ENCODE measurements around the gene ETV6. TPM values are rescaled to one million over a fixed set of nuclear protein-coding genes. Genes with fewer than 3 reads are reported as not detected.

Gene ETV6
- total and polyA plus RNA-seq, 2 of the 8 experiments (the other 6 are each of a cell fraction or from before 2014, with no cell fraction given): 5.5 to 23.9 TPM

DNA sequence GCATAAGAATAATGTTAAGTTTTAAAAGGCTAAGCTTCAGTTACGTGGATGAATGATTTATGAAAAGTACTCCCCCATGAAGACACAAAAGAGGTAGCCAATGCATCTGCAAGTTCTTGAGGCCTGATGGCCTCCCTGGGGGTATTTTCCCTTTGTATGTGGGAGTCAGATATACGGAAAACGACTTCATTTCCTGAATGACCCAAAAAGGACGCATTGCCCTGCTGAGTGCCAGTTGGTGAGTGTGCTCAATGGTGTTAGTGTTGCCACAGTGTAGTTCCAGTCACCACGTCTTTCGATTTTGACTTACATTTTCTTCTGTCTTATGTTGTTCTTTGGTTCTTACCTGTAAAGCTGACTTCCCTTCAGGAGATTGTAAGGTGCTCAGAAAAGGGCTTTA lies 8.0 kb downstream of the ETV6 start:
- TF ChIP-seq POLR2AphosphoS5 (IDR thresholded peaks at IDR 0.05; ENCODE audit: low read depth, low read length): no peak
- TF ChIP-seq TCF12 (IDR thresholded peaks at IDR 0.05; ENCODE audit: low read depth, low read length): no peak
- TF ChIP-seq POLR2A (IDR thresholded peaks at IDR 0.05; ENCODE audit: control extremely low read depth in 1 of 2, low read depth in 2 of 2, low read length in 2 of 2): no peak
- TF ChIP-seq, protein P1, sequence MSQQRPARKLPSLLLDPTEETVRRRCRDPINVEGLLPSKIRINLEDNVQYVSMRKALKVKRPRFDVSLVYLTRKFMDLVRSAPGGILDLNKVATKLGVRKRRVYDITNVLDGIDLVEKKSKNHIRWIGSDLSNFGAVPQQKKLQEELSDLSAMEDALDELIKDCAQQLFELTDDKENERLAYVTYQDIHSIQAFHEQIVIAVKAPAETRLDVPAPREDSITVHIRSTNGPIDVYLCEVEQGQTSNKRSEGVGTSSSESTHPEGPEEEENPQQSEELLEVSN (IDR thresholded peaks at IDR 0.05): no peak
- TF ChIP-seq, protein P2, sequence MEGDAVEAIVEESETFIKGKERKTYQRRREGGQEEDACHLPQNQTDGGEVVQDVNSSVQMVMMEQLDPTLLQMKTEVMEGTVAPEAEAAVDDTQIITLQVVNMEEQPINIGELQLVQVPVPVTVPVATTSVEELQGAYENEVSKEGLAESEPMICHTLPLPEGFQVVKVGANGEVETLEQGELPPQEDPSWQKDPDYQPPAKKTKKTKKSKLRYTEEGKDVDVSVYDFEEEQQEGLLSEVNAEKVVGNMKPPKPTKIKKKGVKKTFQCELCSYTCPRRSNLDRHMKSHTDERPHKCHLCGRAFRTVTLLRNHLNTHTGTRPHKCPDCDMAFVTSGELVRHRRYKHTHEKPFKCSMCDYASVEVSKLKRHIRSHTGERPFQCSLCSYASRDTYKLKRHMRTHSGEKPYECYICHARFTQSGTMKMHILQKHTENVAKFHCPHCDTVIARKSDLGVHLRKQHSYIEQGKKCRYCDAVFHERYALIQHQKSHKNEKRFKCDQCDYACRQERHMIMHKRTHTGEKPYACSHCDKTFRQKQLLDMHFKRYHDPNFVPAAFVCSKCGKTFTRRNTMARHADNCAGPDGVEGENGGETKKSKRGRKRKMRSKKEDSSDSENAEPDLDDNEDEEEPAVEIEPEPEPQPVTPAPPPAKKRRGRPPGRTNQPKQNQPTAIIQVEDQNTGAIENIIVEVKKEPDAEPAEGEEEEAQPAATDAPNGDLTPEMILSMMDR (IDR thresholded peaks at IDR 0.05; ENCODE audit: control extremely low read depth in 1 of 3, insufficient read depth in 1 of 3, low read depth in 1 of 3, low read length in 3 of 3): no peak
- TF ChIP-seq RBBP5 (IDR thresholded peaks at IDR 0.05; ENCODE audit: borderline replicate concordance, low read depth, low read length): no peak
- peak; percentile 68 for TF ChIP-seq SRF (IDR thresholded peaks at IDR 0.05; ENCODE audit: low read depth, low read length)
- 0 out of 2 replicates have a peak overlapping the region, but pooled peaks have one; percentile 3 for H2AK5ac ChIP-seq (ENCODE audit: low read depth, low read length)
- no peak overlapping the region for H2BK20ac ChIP-seq (ENCODE audit: low read length)
- H4K20me1 ChIP-seq (replicated peaks in 1 of 2; ENCODE audit: control insufficient read depth in 1 of 2, insufficient read depth in 2 of 2, low read length in 2 of 2): peaks cover 0 to 2% of the 10 kb centered on the region in 2 experiments
- H3K4me1 ChIP-seq (replicated peaks in 1 of 4; ENCODE audit: control insufficient read depth in 3 of 4, insufficient read depth in 4 of 4, low read length in 3 of 4): peaks cover 5 to 26% (median 10%) of the 10 kb centered on the region in 4 experiments; a peak in 6 of 7 replicates
- no peak overlapping the region for H3K4me2 ChIP-seq (ENCODE audit: insufficient read depth in 1 of 2, low read depth in 2 of 2, low read length in 2 of 2)
- no peak overlapping the region for H2BK15ac ChIP-seq (ENCODE audit: low read length)
- no peak overlapping the region for H2AFZ ChIP-seq (ENCODE audit: low read length)
- no peak overlapping the region for H3K4me3 ChIP-seq (ENCODE audit: extremely low read depth in 1 of 4, insufficient read depth in 2 of 4, low read depth in 3 of 4, low read length in 4 of 4)
- peaks cover 5 to 87% of the 10 kb centered on the region in 2 experiments; a peak in 3 of 4 replicates for H3K79me2 ChIP-seq (ENCODE audit: control insufficient read depth in 1 of 2, insufficient read depth in 2 of 2, low read length in 2 of 2)
- ChIA-PET CTCF (ENCODE audit: partially characterized antibody) (interaction anchor here (1.3 kb wide), 1 partner anchor 75 kb away, joined by 3 read pairs; no protein-coding TSS in a partner anchor), POLR2A (ENCODE audit: partially characterized antibody) (interaction anchor here (0.6 to 1.8 kb wide), 6 partner anchors 7 to 74 kb away, joined by 3 to 5 read pairs (median 3); no protein-coding TSS in a partner anchor)
- H3K23ac ChIP-seq (ENCODE audit: insufficient read length): no peak overlapping the region
- H3K9ac ChIP-seq (replicated peaks in 1 of 4; ENCODE audit: extremely low read depth in 1 of 4, low read depth in 3 of 4, low read length in 3 of 4): no peak overlapping the region
- no peak overlapping the region for H2BK12ac ChIP-seq (ENCODE audit: low read depth, low read length)
- no peaks in the 10 kb centered on the region for H3K23me2 ChIP-seq (ENCODE audit: low read depth, low read length)
- no peak overlapping the region for H3K56ac ChIP-seq (replicated peaks; ENCODE audit: insufficient read length, low read depth, low read length)
- no peak for DNase-seq (ENCODE audit: low read depth in 1 of 2, low spot score in 2 of 2)
- FAIRE-seq: no peak
- H4K8ac ChIP-seq (ENCODE audit: extremely low read depth, insufficient read depth, low read length): no peak overlapping the region
- peaks cover 9% of the 10 kb centered on the region for H3K79me1 ChIP-seq (ENCODE audit: low read depth, low read length)
- H3K9me3 ChIP-seq (ENCODE audit: insufficient read depth in 2 of 2, low read depth in 1 of 2, low read length in 1 of 2): no peaks in the 10 kb centered on the region
- no peaks in the 10 kb centered on the region for H3K36me3 ChIP-seq (ENCODE audit: control insufficient read depth in 2 of 4, insufficient read depth in 4 of 4, low read length in 3 of 4)
- no peak overlapping the region for H3K4ac ChIP-seq (replicated peaks; ENCODE audit: insufficient read length, low read depth, low read length)
- H3K14ac ChIP-seq (ENCODE audit: insufficient read length): no peak overlapping the region
- no peak overlapping the region; the same call in 1 of the 2 replicates for H2BK5ac ChIP-seq (ENCODE audit: low read depth, low read length)
- H3K27ac ChIP-seq (ENCODE audit: low read depth, low read length): no peak overlapping the region
- H3K27me3 ChIP-seq (replicated peaks in 1 of 4; ENCODE audit: control insufficient read depth in 3 of 4, extremely low read depth in 1 of 4, insufficient read depth in 3 of 4, low read length in 3 of 4): no peaks in the 10 kb centered on the region
- H4K91ac ChIP-seq (replicated peaks; ENCODE audit: insufficient read length, low read length): no peak overlapping the region
- H4K5ac ChIP-seq (ENCODE audit: insufficient read length, low read depth, low read length): no peak overlapping the region
- H3K18ac ChIP-seq (ENCODE audit: extremely low read depth, low read length): no peak overlapping the region
- WGBS, 2 experiments (ENCODE audit: extremely low coverage in 1 of 2, insufficient coverage in 1 of 2, insufficient read length in 1 of 2, insufficient replicate concordance in 2 of 2, low coverage in 1 of 2, low lambda C conversion rate in 2 of 2, missing lambda C conversion rate in 1 of 2): 65% methylated on average over 6 of the region's 6 CpGs; no CpG with 5 or more reads in 1 of the 2 experiments
- H2BK120ac ChIP-seq (replicated peaks; ENCODE audit: low read depth, low read length): no peak overlapping the region

Measured in H1 (cell line).